Vagina (tissue), 2 donors: ENCODE measurements around the gene ANKS1B. TPM values are rescaled to one million over a fixed set of nuclear protein-coding genes. Genes with fewer than 3 reads are reported as not detected.

ENCODE experiments used
- DNase-seq, 2 donors: peaks; one replicate each; pipeline ENCODE4 v3.0.0-alpha.2; 2017; ENCODE audit errors: extremely low spot score in 2 of 2
- H3K27ac ChIP-seq: fragments of 200-600 bp; sonication (generic); one replicate; pipeline ENCODE4 v1.5.1; 2019
- H3K27me3 ChIP-seq: fragments of 200-600 bp; sonication (generic); one replicate; pipeline ENCODE4 v1.5.1; 2019
- H3K36me3 ChIP-seq, 2 donors: fragments of 200-600 bp; sonication (generic); one replicate each; pipeline ENCODE4 v1.5.1; 2017 to 2019
- H3K4me1 ChIP-seq: fragments of 200-600 bp; sonication (generic); one replicate; pipeline ENCODE4 v1.5.1; 2019
- H3K4me3 ChIP-seq, 2 donors: fragments of 200-600 bp; sonication (generic); 1 replicate in 1 of 2; 2 replicates in 1 of 2; pipeline ENCODE4 v1.5.1; 2016 to 2019
- H3K9me3 ChIP-seq: fragments of 200-600 bp; sonication (generic); one replicate; pipeline ENCODE4 v1.5.1; 2019
- POLR2A ChIP-seq, 2 donors: fragments of 450-650 bp; IDR thresholded peaks; one replicate each; pipeline ENCODE4 v1.6.1; 2017; ENCODE audit warnings: antibody characterized with exemption in 2 of 2, mild to moderate bottlenecking in 2 of 2, moderate library complexity in 2 of 2
- POLR2AphosphoS5 ChIP-seq, 2 donors: sonication (generic); formaldehyde crosslinking; IDR thresholded peaks; one replicate each; pipeline ENCODE4 v1.9.0; 2017; ENCODE audit warnings: antibody characterized with exemption in 2 of 2, mild to moderate bottlenecking in 2 of 2, low read depth in 1 of 2; ENCODE audit not compliant: insufficient read depth in 1 of 2
- intact Hi-C: fragments of 100-400 bp; cut with DNase I; formaldehyde crosslinking; loops from one replicate; pipeline ENCODE4 v1.15.1; 2023
- total RNA-seq: library from RNA; depleted of rRNA; stranded (reverse); fragments of >200 nt; gene quantifications from one replicate; pipeline ENCODE4 v1.2.3, GENCODE V29; 2016
- TF ChIP-seq, protein P1 (sequence below), 3 experiments: fragments of 450-650 bp in 2 of 3; fragments of 200-600 bp in 1 of 3; sonication (generic) in 1 of 3; IDR thresholded peaks; one replicate each; pipeline ENCODE4 v1.5.1; 2017 to 2019; ENCODE audit warnings: antibody characterized with exemption in 3 of 3, mild to moderate bottlenecking in 2 of 3, moderate library complexity in 2 of 3

Gene ANKS1B
- total RNA-seq, 1 donor from 2014 or later, result 11.5 TPM

DNA sequence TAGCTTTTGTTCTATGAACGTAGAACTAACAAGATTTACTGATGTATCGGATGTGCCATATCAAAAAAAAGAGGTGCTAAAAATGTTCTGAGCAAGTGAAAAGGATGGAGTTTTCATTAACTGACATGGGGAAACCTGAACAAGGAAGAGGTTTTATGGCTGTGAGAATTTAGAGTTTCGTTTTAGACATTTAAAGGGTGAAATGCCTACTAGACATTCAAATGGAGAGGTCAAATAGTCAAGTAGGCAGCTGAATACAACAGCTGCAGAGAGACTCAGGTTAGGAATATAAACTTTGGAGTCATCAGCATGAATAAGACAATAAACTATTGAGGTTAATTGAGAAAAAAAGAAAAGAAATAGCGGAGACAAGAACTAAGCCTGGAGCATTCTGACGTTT, 702.1 kb downstream of the ANKS1B start:
- H3K27ac ChIP-seq, result no peak overlapping the region
- no peak for DNase-seq

DNA sequence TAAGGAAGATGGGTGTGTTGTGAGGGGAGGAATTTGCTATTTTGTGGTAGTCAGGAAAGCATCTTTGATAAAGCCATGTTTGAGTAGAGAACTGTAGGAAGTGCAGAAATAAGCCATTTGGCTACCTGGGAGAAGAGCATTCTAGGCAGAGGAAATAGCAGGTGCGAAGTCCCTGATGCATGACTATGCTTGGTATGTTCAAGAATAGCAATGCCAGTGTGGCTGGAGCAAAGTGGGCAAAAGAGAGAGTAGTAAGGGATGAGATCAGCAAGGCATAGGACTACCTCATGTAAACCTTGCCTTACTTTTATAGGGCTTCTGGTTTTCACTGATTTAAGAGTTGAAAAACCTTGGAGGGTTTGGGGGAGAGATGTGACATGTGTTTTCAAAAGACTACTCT, 702.6 kb downstream of the ANKS1B start:
- DNase-seq, result no peak
- TF ChIP-seq POLR2AphosphoS5 (IDR thresholded peaks at IDR 0.05; ENCODE audit: insufficient read depth in 1 of 2, low read depth in 1 of 2), result no peak
- TF ChIP-seq, protein P1, sequence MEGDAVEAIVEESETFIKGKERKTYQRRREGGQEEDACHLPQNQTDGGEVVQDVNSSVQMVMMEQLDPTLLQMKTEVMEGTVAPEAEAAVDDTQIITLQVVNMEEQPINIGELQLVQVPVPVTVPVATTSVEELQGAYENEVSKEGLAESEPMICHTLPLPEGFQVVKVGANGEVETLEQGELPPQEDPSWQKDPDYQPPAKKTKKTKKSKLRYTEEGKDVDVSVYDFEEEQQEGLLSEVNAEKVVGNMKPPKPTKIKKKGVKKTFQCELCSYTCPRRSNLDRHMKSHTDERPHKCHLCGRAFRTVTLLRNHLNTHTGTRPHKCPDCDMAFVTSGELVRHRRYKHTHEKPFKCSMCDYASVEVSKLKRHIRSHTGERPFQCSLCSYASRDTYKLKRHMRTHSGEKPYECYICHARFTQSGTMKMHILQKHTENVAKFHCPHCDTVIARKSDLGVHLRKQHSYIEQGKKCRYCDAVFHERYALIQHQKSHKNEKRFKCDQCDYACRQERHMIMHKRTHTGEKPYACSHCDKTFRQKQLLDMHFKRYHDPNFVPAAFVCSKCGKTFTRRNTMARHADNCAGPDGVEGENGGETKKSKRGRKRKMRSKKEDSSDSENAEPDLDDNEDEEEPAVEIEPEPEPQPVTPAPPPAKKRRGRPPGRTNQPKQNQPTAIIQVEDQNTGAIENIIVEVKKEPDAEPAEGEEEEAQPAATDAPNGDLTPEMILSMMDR (IDR thresholded peaks at IDR 0.05), result no peak
- TF ChIP-seq POLR2A (IDR thresholded peaks at IDR 0.05), result no peak
- Histone ChIP-seq H3K4me1 (no peaks in the 10 kb centered on the region), H3K27me3 (no peaks in the 10 kb centered on the region), H3K4me3 (no peak overlapping the region), H3K9me3 (no peaks in the 10 kb centered on the region), H3K27ac (no peak overlapping the region), H3K36me3 (no peaks in the 10 kb centered on the region)
- intact Hi-C loops, result no loop called here

More for the DNA sequence above, 702.1 kb downstream of the ANKS1B start:
- Histone ChIP-seq H3K4me1 (no peaks in the 10 kb centered on the region), H3K4me3 (no peak overlapping the region), H3K9me3 (no peaks in the 10 kb centered on the region), H3K36me3 (no peaks in the 10 kb centered on the region), H3K27me3 (no peaks in the 10 kb centered on the region)
- TF ChIP-seq, protein P1 (IDR thresholded peaks at IDR 0.05), result no peak
- TF ChIP-seq POLR2A (IDR thresholded peaks at IDR 0.05), result no peak
- intact Hi-C loops, result no loop called here

DNA sequence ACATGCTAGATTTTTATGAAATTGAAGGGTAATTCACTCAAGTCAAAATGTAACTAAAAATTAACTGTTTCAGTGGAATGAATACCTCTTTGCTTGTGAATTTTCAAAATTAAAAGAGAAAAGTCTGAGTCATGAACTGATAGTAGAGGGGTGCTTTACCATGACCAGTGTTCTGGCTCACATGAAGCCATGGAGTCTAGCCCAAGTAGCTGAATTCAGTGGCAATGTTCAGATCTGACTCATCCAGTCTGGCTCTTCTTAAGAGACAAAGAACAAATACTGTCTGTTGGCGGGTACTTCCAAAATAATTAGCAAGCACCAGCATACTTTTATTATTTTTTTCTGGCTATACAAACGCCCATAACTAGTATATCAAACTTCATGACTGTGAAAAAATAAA, 703.5 kb downstream of the ANKS1B start:
- DNase-seq, result no peak

DNA sequence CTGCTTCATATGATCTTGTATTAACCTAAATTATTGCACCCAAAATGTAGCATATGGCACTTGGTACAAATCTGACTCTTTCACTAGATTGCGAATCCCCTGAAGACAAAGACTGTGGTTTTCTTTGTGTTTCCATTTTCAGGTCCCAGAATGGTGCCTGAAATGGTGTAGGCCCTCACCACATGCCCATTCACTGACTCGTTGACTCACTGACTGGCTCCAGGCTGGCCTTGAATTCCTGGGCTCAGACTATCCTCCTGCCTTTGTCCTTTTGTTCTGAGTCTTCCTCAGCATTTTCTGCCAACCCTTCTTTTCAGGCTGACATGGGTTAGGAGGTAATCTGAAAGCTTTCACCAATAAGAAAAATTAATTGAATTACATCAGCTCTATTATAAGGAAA, 705.8 kb downstream of the ANKS1B start:
- Histone ChIP-seq H3K9me3 (no peaks in the 10 kb centered on the region), H3K27ac (no peak overlapping the region), H3K4me3 (no peak overlapping the region), H3K36me3 (no peaks in the 10 kb centered on the region), H3K4me1 (no peaks in the 10 kb centered on the region), H3K27me3 (no peaks in the 10 kb centered on the region)
- no peak for DNase-seq
- intact Hi-C loops, result no loop called here
- no peak for TF ChIP-seq POLR2AphosphoS5 (IDR thresholded peaks at IDR 0.05; ENCODE audit: insufficient read depth in 1 of 2, low read depth in 1 of 2)
- TF ChIP-seq, protein P1 (IDR thresholded peaks at IDR 0.05), result no peak
- no peak for TF ChIP-seq POLR2A (IDR thresholded peaks at IDR 0.05)

More for the DNA sequence above, 703.5 kb downstream of the ANKS1B start:
- Histone ChIP-seq H3K27me3 (no peaks in the 10 kb centered on the region), H3K4me3 (no peak overlapping the region), H3K27ac (no peak overlapping the region), H3K36me3 (no peaks in the 10 kb centered on the region), H3K9me3 (no peaks in the 10 kb centered on the region), H3K4me1 (no peaks in the 10 kb centered on the region)
- no peak for TF ChIP-seq POLR2A (IDR thresholded peaks at IDR 0.05)
- intact Hi-C loops, result no loop called here

DNA sequence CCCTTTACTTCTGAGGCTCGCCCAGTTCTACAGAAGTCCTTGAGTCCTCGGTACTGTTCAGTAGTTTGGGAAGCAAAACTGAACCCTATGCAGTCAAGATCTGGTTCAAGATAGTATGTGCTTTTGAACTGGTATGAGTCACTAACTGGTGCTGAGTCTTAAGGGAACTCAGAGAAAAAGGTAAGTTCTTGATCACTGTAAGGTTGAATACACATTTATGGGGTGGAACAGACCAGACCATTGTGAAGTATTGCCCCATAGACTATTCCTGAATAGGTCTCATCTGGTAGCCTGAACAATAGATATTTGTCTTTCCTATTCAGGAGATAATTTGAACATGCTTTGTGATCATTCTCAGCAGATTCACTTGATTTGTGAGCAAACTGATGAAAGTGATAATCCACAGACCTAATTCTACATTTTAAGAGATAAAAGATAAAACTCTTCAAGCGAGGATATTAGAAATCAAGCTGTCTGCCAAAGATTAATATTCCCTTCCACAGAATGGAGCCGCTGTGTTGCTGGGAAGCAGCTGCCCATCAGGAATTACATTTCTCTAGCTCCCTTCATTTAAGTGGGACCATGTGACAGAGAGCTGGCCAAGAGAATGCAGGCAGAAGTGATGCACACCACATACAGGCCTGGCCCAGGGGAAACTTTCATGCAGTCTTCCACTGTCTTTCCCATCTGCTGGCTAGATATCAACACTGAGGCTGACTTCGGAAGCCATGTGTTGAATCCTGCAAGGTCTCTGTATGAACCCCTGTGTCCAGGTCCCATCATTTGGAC, 707.0 kb downstream of the ANKS1B start:
- no peak for DNase-seq
- TF ChIP-seq POLR2A (IDR thresholded peaks at IDR 0.05) (no peak), POLR2AphosphoS5 (IDR thresholded peaks at IDR 0.05; ENCODE audit: insufficient read depth in 1 of 2, low read depth in 1 of 2) (no peak)
- TF ChIP-seq, protein P1 (IDR thresholded peaks at IDR 0.05), result no peak
- Histone ChIP-seq H3K4me1 (no peaks in the 10 kb centered on the region), H3K27me3 (no peaks in the 10 kb centered on the region), H3K9me3 (no peaks in the 10 kb centered on the region), H3K27ac (no peak overlapping the region), H3K36me3 (no peaks in the 10 kb centered on the region), H3K4me3 (no peak overlapping the region)
- intact Hi-C loops, result no loop called here
